Mesenchymal stem cell (in vitro differentiated cells and primary cell): ENCODE results near the gene FXYD7.
A peak's percentile ranks its signal among the peaks of the same experiment; 100 is the strongest.
"Not testable (repeated sequence)": the region's sequence is repeated elsewhere in the genome, so short reads cannot be mapped to it uniquely, and the experiment has no call there.

ENCODE experiments used
- DNase-seq: peaks from one replicate; pipeline ENCODE4 v3.0.0-alpha.2; 2013
- H2AFZ ChIP-seq: one replicate; pipeline ENCODE4 v1.6.1; 2013; ENCODE audit warnings: low read depth, mild to moderate bottlenecking, control low read depth, inconsistent platforms, low read length, moderate library complexity
- H2AK5ac ChIP-seq: 2 replicates; pipeline ENCODE4 v1.6.1; 2013; ENCODE audit warnings: low read length, moderate library complexity, mild to moderate bottlenecking, inconsistent platforms; ENCODE audit not compliant: severe bottlenecking
- H2BK120ac ChIP-seq: one replicate; pipeline ENCODE4 v1.6.1; 2013; ENCODE audit warnings: low read depth, mild to moderate bottlenecking, inconsistent platforms, low read length, moderate library complexity
- H2BK12ac ChIP-seq, 2 experiments: one replicate each; pipeline ENCODE4 v1.6.1; 2013; ENCODE audit warnings: inconsistent platforms in 2 of 2, low read length in 2 of 2, mild to moderate bottlenecking in 2 of 2, moderate library complexity in 2 of 2, control low read depth in 1 of 2
- H2BK15ac ChIP-seq: one replicate; pipeline ENCODE4 v1.6.1; 2013; ENCODE audit warnings: mild to moderate bottlenecking, low read depth, inconsistent platforms; ENCODE audit not compliant: poor library complexity, severe bottlenecking
- H2BK5ac ChIP-seq: 2 replicates; pipeline ENCODE4 v1.6.1; 2013; ENCODE audit warnings: low read depth, mild to moderate bottlenecking, low read length, control low read depth, inconsistent platforms; ENCODE audit not compliant: poor library complexity, severe bottlenecking
- H3K14ac ChIP-seq, 2 experiments: one replicate each; pipeline ENCODE4 v1.6.1; 2013; ENCODE audit warnings: inconsistent platforms in 2 of 2, low read length in 2 of 2, control low read depth in 1 of 2, mild to moderate bottlenecking in 1 of 2, moderate library complexity in 1 of 2
- H3K18ac ChIP-seq, 2 experiments: one replicate each; pipeline ENCODE4 v1.6.1; 2013; ENCODE audit warnings: inconsistent platforms in 2 of 2, low read length in 2 of 2, control low read depth in 1 of 2, low read depth in 1 of 2, mild to moderate bottlenecking in 1 of 2
- H3K23ac ChIP-seq, 2 experiments: one replicate each; pipeline ENCODE4 v1.6.1; 2013; ENCODE audit warnings: inconsistent platforms in 2 of 2, low read length in 2 of 2, mild to moderate bottlenecking in 2 of 2, moderate library complexity in 2 of 2, control low read depth in 1 of 2
- H3K27ac ChIP-seq: 2 replicates; pipeline ENCODE4 v1.5.1; 2013; ENCODE audit warnings: mild to moderate bottlenecking, moderate library complexity, low read length, control low read depth, inconsistent platforms; ENCODE audit not compliant: poor library complexity, severe bottlenecking
- H3K27me3 ChIP-seq, 2 experiments: 2 replicates each; pipeline versions ENCODE4 v1.6.1 to v1.7.0; 2013; ENCODE audit warnings: low read length in 2 of 2, mild to moderate bottlenecking in 2 of 2, moderate library complexity in 2 of 2, control low read depth in 1 of 2, inconsistent platforms in 1 of 2; ENCODE audit not compliant: control insufficient read depth in 1 of 2, insufficient read depth in 1 of 2
- H3K36me3 ChIP-seq, 2 experiments: 2 replicates each; pipeline versions ENCODE4 v1.6.1 to v1.7.0; 2013; ENCODE audit warnings: low read length in 2 of 2, control low read depth in 1 of 2, inconsistent platforms in 1 of 2, low read depth in 1 of 2, mild to moderate bottlenecking in 1 of 2; ENCODE audit not compliant: insufficient read depth in 2 of 2, control insufficient read depth in 1 of 2
- H3K4ac ChIP-seq, 2 experiments: one replicate each; pipeline ENCODE4 v1.6.1; 2013; ENCODE audit warnings: inconsistent platforms in 2 of 2, low read length in 2 of 2, mild to moderate bottlenecking in 2 of 2, moderate library complexity in 2 of 2, control low read depth in 1 of 2, low read depth in 1 of 2
- H3K4me1 ChIP-seq: 2 replicates; pipeline ENCODE4 v1.6.1; 2013; ENCODE audit warnings: low read depth, low read length, control low read depth; ENCODE audit not compliant: control insufficient read depth, insufficient read depth
- H3K4me2 ChIP-seq: 2 replicates; pipeline ENCODE4 v1.6.1; 2013; ENCODE audit warnings: low read length, mild to moderate bottlenecking, inconsistent platforms; ENCODE audit not compliant: poor library complexity, severe bottlenecking
- H3K4me3 ChIP-seq, 2 experiments: 2 replicates each; pipeline versions ENCODE4 v1.5.1 to v1.7.0; 2013; ENCODE audit warnings: low read length in 2 of 2, mild to moderate bottlenecking in 2 of 2, control low read depth in 1 of 2, low read depth in 1 of 2; ENCODE audit not compliant: insufficient read depth in 1 of 2
- H3K79me1 ChIP-seq: replicated peaks from 2 replicates; pipeline ENCODE4 v1.6.1; 2013; ENCODE audit warnings: mild to moderate bottlenecking, control low read depth, low read length, inconsistent platforms; ENCODE audit not compliant: poor library complexity, severe bottlenecking
- H3K9ac ChIP-seq: 2 replicates; pipeline ENCODE4 v1.7.0; 2013; ENCODE audit warnings: mild to moderate bottlenecking, low read length, moderate library complexity
- H3K9me3 ChIP-seq: 2 replicates; pipeline ENCODE4 v1.7.0; 2013; ENCODE audit warnings: mild to moderate bottlenecking, low read length; ENCODE audit not compliant: control insufficient read depth
- H4K8ac ChIP-seq: one replicate; pipeline ENCODE4 v1.6.1; 2013; ENCODE audit warnings: inconsistent platforms, mild to moderate bottlenecking, low read length, moderate library complexity
- H4K91ac ChIP-seq: one replicate; pipeline ENCODE4 v1.6.1; 2013; ENCODE audit warnings: mild to moderate bottlenecking, low read length, inconsistent platforms
- WGBS: methylation state at CpG from one replicate; pipeline ENCODE4 v1.1.7; 2013; ENCODE audit warnings: mixed read lengths; 5-methylcytosine and 5-hydroxymethylcytosine counted together

FXYD7 gene

DNA sequence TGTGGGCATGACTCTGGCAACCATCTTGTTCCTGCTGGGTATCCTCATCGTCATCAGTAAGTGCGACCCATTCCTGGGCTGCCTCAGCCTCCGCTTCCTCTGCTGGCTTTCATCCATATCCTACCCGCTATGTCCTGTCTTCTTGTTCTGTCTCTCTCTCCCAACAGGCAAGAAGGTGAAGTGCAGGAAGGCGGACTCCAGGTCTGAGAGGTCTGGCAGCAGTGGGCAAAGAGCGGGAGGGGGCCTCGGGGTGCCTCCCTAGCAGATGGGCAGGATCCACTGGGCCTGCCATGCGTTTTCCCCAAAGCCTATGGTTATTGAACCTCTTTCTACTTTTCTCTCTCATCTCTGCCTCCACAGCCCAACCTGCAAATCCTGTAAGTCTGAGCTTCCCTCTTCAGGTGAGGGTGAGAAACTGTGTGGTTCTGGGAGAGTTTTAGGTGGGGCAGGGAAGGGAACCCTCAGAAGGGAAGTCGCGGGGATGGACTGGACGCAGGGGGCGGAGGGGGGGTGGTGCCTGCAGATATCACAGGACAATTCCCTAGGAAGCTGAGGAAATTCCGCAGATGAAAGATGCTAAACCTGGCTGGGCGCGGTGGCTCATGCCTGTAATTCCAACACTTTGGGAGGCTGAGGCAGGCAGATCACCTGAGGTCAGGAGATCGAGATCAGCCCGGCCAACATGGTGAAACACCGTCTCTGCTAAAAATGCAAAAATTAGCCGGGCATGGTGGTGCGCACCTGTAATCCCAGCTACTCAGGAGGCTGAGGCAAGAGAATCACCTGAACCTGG, 8.4 kb downstream of the FXYD7 start:
- no peak overlapping the region for H2BK120ac ChIP-seq
- H3K36me3 ChIP-seq = peaks cover 0 to 2% of the 10 kb centered on the region in 2 experiments
- no peak overlapping the region for H3K4me3 ChIP-seq
- H3K27ac ChIP-seq = no peak overlapping the region
- H2AFZ ChIP-seq = no peak overlapping the region
- no peak overlapping the region for H3K18ac ChIP-seq
- H2BK12ac ChIP-seq = no peak overlapping the region
- H2BK5ac ChIP-seq = no peak overlapping the region
- no peak overlapping the region for H3K9ac ChIP-seq
- H2AK5ac ChIP-seq = peak overlapping the region; percentile 30
- no peak overlapping the region for H4K8ac ChIP-seq
- no peak overlapping the region for H3K23ac ChIP-seq
- H4K91ac ChIP-seq = peak overlapping the region; percentile 47
- H3K4me2 ChIP-seq = no peak overlapping the region
- H2BK15ac ChIP-seq = no peak overlapping the region
- DNase-seq = no peak
- peaks cover 28% of the 10 kb centered on the region for H3K4me1 ChIP-seq
- 88% methylated on average over 19 of the region's 20 CpGs for WGBS
- peaks cover 9% of the 10 kb centered on the region for H3K79me1 ChIP-seq
- H3K9me3 ChIP-seq = no peaks in the 10 kb centered on the region
- H3K14ac ChIP-seq = no peak overlapping the region
- H3K4ac ChIP-seq = no peak overlapping the region
- no peaks in the 10 kb centered on the region for H3K27me3 ChIP-seq

DNA sequence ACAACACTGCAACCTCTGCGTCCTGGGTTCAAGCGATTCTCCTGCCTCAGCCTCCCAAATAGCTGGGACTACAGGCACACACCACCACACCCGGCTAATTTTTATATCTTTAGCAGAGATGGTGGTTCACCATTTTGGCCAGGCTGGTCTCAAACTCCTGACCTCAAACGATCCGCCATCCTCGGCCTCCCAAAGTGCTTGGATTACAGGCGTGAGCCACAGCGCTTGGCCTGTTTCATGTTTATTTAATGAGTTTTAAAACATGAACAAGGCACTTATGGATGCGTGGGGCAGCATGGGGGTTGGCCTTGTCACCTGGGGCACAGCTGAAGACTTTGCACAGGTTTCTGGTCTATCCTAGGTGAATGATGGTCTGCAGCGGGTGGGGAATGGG, 10.1 kb downstream of the FXYD7 start:
- WGBS = 84% methylated on average over 10 of the region's 10 CpGs
- H3K4ac ChIP-seq, H4K91ac ChIP-seq, H2BK5ac ChIP-seq, H3K27me3 ChIP-seq, H2BK12ac ChIP-seq, H2AFZ ChIP-seq, H2AK5ac ChIP-seq, H3K27ac ChIP-seq, H3K18ac ChIP-seq, H3K9me3 ChIP-seq, H2BK120ac ChIP-seq, H2BK15ac ChIP-seq, H3K14ac ChIP-seq, H3K9ac ChIP-seq, H3K23ac ChIP-seq, H3K4me3 ChIP-seq, H4K8ac ChIP-seq, H3K4me2 ChIP-seq, DNase-seq: not testable (repeated sequence)
- Histone ChIP-seq H3K36me3 (peaks cover 5 to 18% of the 10 kb centered on the region in 2 experiments), H3K79me1 (peaks cover 11% of the 10 kb centered on the region), H3K4me1 (peaks cover 28% of the 10 kb centered on the region)

DNA sequence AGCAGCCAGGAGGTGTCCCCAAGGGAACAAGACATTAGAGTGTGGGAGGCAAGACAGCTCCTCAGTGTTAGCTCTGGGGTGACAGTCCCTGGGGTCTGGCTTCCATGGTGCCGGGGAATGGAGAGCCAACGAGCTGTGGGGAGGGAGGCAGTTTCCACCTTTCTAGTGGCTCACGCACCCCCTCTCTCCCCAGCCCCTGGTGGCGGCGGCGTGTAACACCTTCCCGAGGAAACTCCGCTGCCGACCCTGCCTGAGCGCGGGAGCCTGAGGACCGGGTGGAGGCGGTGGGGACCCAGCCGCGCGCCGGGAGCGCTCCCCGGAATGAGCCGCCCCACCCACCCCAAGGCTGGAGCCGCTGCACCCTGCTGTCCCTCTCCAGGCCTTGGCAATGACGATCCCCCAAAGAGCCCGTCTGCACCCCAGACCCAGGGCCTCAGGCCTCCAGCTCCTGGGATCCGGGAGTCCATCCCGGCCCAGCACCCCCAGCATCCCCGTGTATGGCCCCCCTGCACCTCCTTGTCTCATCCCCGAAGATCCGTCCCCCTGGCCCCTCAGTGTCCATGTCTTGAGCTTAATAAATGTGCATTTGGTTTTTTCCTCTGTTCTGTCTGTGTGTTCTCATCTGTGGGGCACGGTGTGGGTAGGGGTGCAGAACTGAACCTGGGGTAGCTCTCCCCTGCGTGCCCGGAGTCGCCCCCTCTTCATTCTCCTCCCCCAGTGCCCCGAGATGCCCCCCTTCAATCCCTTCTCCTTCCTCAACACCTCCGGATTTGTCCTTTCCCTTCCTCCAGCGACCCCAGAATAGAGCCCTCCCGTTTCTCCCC, 10.9 kb downstream of the FXYD7 start:
- H2AK5ac ChIP-seq = no peak overlapping the region

More for the DNA sequence above, 10.9 kb downstream of the FXYD7 start:
- no peaks in the 10 kb centered on the region for H3K9me3 ChIP-seq
- H3K18ac ChIP-seq = peak overlapping the region in 1 of 2 experiments; percentile 6
- H2AFZ ChIP-seq = no peak overlapping the region
- peak overlapping the region; percentile 95 for H3K9ac ChIP-seq
- WGBS = 3% methylated on average over 25 of the region's 36 CpGs
- H3K36me3 ChIP-seq = peaks cover 8 to 26% of the 10 kb centered on the region in 2 experiments
- peak overlapping the region; percentile 66 to 95 for H3K4me3 ChIP-seq
- H3K14ac ChIP-seq = no peak overlapping the region
- peak; percentile 64 for DNase-seq
- H3K79me1 ChIP-seq = peaks cover 11% of the 10 kb centered on the region
- peak overlapping the region; percentile 93 for H3K4me2 ChIP-seq
- no peaks in the 10 kb centered on the region for H3K27me3 ChIP-seq
- peaks cover 28% of the 10 kb centered on the region for H3K4me1 ChIP-seq
- H2BK15ac ChIP-seq = peak overlapping the region; percentile 78
- H3K23ac ChIP-seq = no peak overlapping the region
- H2BK120ac ChIP-seq = peak overlapping the region; percentile 76
- no peak overlapping the region for H3K27ac ChIP-seq
- no peak overlapping the region for H2BK5ac ChIP-seq
- H3K4ac ChIP-seq = peak overlapping the region in 1 of 2 experiments; percentile 37
- H4K8ac ChIP-seq = peak overlapping the region; percentile 86
- no peak overlapping the region for H2BK12ac ChIP-seq
- H4K91ac ChIP-seq = peak overlapping the region; percentile 37
